ENCODE results near the gene LRATD1.

Gene LRATD1

GRCh38 chr2:14634182-14634488 is 1.6 kb downstream of the LRATD1 start:
- no peak for DNase-seq

GRCh38 chr2:14634489-14635390 is 2.2 kb downstream of the LRATD1 start:
- DNase-seq, result no peak

GRCh38 chr2:14635391-14635871 is 2.9 kb downstream of the LRATD1 start:
- DNase-seq, result no peak

GRCh38 chr2:14638488-14638887 is 6.0 kb downstream of the LRATD1 start:
- no peak for DNase-seq

GRCh38 chr2:14641116-14641515 is 8.6 kb downstream of the LRATD1 start:
- no peak for DNase-seq

- DNase-seq, result no peak
Observed at GRCh38 chr2:14642499-14642898, 10.0 kb downstream of the LRATD1 start.

- DNase-seq, result no peak
Observed at GRCh38 chr2:14647714-14648113, 15.2 kb downstream of the LRATD1 start.

GRCh38 chr2:14650066-14650465 is 17.5 kb downstream of the LRATD1 start:
- no peak for DNase-seq

- DNase-seq, result no peak
Observed at GRCh38 chr2:14654835-14655282, 22.3 kb downstream of the LRATD1 start.

- DNase-seq, result no peak
Observed at GRCh38 chr2:14656146-14656545, 23.6 kb downstream of the LRATD1 start.

- no peak for DNase-seq
Observed at GRCh38 chr2:14661163-14661562, 28.6 kb downstream of the LRATD1 start.

GRCh38 chr2:14673351-14673875 is 40.9 kb downstream of the LRATD1 start:
- no peak for DNase-seq

- no peak for DNase-seq
Observed at GRCh38 chr2:14675489-14675888, 43.0 kb downstream of the LRATD1 start.

- DNase-seq, result no peak
Observed at GRCh38 chr2:14676371-14676770, 43.9 kb downstream of the LRATD1 start.

GRCh38 chr2:14677039-14677438 is 44.5 kb downstream of the LRATD1 start:
- DNase-seq, result no peak

GRCh38 chr2:14678761-14679160 is 46.2 kb downstream of the LRATD1 start:
- no peak for DNase-seq

- DNase-seq, result no peak
Observed at GRCh38 chr2:14681608-14682007, 49.1 kb downstream of the LRATD1 start.

Data from activated T-cell treated with anti-CD3 and anti-CD28 coated beads for 4 hours (primary cell).